NOMO-1 (cell line): ENCODE data around the gene GPR89B.
"Not testable (repeated sequence)": the region's sequence is repeated elsewhere in the genome, so short reads cannot be mapped to it uniquely, and the experiment has no call there.

Source experiments
- DNase-seq, 2 experiments: peaks; one replicate each; lab custom pipeline; 2025; ENCODE audit not compliant: unreplicated experiment in 2 of 2; lab: John Stamatoyannopoulos, UW

The GPR89B gene

DNA sequence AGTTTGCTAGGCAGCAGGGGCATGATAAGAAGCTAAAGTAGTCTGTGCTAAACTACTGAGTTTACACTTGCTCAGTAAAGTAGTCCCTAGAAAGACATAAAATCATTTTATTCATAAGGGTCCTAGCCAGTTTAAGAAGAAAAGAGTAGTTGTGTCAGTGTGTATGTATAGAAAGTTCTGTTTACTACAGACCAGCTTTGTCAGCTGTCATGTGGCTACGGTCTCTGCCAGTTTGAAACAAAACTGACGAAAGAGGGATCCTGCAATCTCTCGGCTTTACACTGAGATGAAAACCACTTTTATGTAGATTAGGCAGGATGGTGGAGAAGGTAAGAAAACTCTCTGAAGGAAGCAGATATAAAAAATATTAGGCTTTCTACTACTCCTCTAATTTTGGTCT, 7.1 kb downstream of the GPR89B start:
- DNase-seq = not testable (repeated sequence)

DNA sequence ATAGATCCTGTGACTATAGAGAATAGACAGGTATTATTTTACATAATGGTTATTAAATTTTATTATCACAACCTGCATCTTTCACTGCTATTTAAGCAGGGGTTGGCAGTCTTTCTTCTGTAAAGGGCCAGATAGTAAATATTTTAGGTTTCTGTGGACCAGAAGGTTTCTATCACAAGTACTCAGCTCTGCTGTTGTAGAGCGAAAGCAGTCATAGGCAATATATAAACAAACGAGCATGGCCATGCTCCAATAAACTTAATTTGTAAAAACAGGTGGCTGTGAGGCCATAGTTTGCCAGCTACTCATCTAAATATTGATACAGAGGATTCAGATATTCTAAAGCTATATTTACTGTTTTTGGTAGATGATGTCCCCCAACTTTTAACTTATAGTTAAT, 12.2 kb downstream of the GPR89B start:
- DNase-seq = not testable (repeated sequence)

DNA sequence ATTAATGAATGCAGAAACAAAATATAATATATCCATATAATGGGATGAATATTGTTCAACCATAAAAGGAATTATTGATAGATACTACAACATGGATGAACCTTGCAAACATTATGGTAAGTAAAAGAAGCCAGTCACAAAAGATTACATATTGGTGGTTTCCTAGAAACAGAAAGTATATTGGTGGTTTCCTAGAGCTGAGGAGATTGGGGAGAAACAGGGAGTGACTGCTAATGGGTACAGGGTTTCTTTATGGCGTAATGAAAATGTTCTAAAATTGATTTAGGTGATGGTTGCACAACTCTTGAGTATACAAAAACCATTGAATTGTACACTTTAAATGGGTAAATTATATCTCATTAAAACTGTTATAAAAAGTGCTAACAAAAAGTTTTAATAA, 14.3 kb downstream of the GPR89B start:
- DNase-seq = not testable (repeated sequence)

DNA sequence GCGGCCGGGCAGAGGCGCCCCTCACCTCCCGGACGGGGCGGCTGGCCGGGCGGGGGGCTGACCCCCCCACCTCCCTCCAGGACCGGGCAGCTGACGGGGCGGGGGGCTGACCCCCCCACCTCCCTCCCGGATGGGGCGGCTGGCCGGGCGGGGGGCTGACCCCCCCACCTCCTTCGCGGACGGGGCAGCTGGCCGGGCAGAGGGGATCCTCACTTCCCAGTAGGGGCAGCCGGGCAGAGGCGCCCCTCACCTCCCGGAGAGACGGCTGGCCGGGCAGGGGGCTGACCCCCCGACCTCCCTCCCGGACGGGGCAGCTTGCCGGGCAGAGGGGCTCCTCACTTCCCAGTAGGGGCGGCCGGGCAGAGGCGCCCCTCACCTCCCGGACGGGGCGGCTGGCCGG, 21.3 kb downstream of the GPR89B start:
- not testable (repeated sequence) for DNase-seq

DNA sequence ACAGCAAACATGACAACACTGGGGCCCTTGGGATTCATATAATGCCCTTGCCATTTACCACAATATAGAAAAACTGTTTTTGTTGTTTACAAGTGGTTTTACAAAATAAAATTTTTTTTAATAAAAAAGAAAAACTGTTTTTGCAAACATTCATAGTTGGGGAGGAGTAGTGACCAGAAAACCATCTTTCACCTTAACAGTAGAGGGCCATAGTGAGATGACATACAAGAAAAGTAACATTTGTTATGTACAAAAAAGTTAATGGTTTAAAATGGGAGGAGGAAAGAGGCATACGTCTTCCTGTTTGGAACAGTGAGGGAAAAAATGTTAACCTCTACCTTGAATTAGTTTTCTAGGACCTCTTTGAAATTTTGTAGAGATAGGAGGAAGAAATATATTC, 30.7 kb downstream of the GPR89B start:
- not testable (repeated sequence) for DNase-seq

DNA sequence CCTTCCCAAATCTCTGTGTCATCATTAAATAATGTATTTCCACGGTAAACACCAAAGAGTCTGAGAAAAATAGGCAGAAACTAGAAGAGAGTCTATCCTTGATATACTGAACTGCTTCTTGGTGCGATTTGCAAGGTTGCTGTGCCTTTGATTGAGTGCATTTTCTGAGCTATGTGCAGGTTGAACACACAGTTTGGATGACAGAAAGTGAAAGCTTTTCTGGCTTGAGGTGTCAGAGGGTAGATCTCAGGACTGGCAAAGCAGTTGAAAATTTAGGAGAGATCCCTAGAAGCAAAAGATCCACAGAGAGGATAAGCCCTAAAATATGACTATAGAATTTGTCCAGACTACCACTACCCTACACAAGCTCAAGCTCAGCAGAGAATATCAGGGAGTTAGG, 31.5 kb downstream of the GPR89B start:
- DNase-seq = not testable (repeated sequence)

DNA sequence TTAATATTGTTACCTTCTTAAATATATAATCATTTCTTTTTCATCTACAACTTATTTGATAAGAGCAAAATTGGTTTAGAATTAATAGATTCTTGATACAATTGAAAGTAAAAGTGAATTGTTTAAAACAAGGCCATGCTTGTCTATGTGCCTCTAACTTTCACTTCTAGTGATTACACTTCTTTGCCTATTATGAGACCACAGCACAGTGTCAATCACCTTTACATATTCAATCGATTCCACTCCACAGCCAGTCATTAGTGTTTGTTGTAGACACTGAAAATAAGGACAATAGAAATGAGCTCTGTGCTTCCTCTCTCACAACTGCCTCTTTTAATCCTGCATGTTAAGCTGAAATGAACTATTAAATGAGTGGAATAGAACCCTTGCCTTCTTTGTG, 36.4 kb downstream of the GPR89B start:
- not testable (repeated sequence) for DNase-seq

DNA sequence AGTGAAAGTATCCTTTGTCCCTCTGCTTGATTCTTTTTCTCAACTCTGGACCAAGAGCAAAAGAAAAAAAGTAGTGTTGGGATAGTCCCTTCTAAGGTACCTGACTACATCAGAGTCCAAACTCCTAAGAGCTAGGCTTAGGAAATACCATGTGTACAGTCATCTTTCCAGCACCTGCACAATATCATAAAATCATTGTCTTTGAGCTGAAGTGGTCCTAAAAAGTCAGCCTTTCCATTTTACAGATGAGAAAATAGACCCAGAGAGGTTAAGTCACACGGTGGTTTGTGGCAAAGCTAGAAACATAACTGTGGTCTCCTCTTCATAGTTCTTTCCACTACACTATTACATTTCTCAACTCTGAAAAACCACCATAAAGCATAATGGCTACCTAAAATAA, 38.4 kb downstream of the GPR89B start:
- DNase-seq = not testable (repeated sequence)

DNA sequence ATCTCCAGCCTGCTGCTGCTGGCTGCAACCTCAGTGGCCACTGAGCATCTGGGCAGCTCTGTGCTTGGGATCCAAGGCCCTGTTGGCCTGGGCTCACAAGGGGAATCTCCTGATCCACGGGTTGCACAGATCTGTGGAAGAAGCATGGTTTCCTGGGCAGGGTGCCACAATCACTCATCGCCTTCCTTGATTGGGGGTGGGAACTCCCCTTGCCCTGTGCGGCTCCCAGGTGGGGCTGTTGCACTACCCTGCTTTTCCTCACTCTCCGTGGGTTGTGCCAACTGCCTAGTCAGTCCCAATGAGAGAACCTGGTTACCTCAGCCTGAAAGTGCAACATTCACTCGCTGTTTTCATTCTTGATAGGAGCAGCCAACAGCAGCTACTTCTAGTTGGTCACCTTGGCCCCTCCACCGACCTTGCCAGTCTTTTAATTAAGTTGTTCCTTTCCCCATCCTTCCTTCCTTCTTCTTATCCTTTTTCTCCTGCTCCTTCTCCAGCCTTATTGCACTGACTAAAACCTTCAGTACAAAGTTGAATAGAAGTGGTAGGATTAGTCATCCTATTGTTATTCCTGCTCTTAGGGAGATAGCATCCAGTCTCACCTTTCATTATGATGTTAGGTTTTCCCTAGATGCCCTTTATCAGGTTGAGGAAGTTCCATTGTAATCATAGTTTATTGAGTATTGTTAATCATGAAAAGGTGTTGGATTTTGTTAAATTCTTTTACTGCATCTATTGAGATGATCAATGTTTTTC, 50.9 kb downstream of the GPR89B start:
- not testable (repeated sequence) for DNase-seq

DNA sequence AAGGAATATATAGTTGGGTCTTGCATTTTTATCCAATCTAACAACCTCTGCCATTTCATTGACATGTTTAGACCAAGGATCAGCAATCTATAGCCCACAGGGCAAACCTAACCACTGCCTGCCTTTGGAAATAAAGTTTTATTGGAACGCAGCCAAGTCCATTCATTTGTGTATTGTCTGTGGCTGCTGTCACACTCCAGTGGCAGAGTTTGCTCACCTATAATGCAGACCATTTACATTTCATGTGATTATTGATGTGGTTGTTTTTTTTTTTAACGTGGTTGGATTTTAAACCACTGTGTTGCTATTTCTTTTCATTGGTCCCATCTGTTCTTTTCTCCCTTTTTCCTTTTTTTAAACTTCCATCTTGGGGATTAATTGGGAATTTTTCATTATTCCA, 57.2 kb downstream of the GPR89B start:
- DNase-seq = not testable (repeated sequence)

DNA sequence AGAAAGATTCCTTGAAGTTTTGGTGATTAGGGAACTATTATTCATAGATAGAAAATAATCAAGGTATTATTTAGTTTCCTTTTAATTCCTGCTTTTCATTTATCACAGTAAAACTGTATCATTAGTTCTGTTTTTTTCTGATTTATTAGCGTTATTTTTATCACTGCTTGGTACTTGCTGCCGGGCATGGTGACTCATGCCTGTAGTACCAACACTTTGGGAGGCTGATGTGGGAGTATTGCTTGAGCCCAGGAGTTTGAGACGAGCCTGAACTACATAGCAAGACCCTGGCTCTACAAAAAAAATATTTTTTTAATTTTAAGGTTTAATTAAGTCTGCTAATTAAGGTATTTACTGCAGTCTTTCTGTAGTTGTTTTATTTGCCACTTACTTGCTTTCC, 59.7 kb downstream of the GPR89B start:
- not testable (repeated sequence) for DNase-seq

DNA sequence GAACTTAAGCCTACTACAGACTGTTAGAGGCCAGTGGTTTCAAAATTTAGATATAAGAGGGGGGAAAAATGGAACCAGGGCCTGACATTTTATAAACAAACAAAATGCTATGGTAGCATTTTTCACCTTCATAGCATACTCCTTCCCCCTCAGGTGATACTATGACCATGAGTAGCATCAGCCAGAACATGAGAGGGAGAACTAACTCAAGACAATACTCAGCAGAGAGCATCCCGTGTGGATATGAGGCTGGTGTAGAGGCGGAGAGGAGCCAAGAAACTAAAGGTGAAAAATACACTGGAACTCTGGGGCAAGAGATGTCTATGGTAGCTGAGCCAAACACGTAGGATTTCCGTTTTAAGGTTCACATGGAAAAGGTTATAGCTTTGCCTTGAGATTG, 64.7 kb downstream of the GPR89B start:
- not testable (repeated sequence) for DNase-seq

DNA sequence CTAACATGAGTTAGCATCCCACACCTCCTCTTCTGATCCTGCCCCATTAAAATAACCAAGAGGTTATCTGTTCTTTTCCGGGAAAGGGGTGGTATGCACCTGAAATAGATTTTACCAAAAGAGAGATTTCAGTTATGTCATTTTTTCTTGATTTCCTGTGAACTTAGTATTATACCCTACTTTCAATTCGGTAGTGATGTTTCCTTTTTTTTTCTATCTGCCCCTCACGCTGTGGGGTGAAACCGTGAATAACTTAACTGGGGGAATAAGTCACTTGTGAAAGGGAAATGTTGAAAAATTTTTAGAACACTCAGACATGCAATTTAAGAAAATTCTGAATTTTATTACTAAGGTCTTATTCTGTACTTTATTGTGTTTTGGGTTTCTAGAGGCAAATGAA, 65.2 kb downstream of the GPR89B start:
- DNase-seq = not testable (repeated sequence)

DNA sequence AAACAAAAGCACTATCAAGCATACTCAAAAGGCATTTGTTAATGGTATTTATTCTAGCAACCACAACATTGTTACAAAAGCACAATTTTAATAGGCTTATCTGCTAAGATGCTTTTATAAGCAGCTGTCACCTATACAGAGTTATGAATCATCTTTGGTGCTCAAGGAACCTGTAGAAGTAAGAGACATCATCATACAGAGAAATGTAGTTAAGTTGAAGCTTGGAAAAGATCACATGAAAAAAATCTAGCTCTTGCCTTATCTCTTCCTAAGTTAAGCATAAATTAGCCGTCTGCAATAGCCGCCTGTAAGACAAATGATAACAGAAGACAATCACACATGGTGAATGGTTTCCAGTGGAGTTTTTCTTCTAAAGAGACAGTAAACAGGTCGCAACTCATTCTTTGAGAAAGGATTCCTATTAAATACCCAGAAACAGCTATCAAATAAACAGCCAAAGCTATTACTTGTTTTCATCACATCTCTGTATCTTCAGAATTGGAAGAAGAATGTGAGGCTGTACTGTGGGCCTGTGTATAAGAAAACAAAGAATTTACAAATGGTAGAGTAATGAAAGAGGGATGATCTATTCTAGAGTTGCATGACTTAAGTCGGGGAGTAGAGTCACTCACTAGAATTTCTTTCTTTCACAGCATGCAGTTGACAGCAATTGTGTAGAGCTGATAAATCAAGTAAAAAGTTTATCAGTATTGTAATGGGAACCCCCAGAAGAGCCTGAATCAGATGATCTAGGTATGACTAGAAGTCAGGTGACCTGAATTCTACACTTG, 65.8 kb downstream of the GPR89B start:
- not testable (repeated sequence) for DNase-seq

DNA sequence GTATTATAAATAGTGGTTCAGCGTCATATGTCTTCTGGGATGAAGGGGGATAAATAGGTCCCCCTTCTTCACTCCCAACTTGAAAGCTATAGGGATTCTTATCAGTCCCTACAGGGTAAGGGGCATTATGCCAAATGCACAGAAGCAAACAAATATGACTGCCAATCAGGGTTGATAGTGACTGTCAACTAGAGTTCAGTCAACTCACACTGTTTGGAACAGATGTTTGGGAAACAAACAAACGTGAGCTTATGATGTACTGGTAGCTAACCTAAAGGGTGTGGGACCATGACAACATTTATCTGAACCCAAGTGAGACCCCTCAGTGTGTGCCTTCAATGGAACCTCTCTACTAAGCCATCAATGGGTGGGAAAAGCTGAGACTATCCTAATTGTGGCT, 67.9 kb downstream of the GPR89B start:
- not testable (repeated sequence) for DNase-seq

DNA sequence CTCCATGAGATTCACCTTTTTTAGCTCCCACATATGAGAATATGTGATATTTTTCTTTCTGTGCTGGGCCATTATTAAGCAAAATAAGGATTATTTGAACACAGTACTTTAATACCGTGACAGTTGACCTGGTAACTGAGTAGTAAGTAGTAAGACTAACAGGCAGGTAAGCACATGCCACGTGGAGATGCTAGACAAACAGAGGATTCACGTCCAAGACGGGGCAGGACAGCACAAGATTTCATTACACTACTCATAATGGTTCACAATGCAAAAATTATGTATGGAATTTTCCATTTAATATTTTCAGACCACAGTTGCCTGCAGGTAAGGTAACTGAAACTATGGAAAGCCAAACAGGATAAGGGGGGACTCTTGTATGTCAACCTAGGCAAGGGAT, 79.5 kb downstream of the GPR89B start:
- DNase-seq = not testable (repeated sequence)

DNA sequence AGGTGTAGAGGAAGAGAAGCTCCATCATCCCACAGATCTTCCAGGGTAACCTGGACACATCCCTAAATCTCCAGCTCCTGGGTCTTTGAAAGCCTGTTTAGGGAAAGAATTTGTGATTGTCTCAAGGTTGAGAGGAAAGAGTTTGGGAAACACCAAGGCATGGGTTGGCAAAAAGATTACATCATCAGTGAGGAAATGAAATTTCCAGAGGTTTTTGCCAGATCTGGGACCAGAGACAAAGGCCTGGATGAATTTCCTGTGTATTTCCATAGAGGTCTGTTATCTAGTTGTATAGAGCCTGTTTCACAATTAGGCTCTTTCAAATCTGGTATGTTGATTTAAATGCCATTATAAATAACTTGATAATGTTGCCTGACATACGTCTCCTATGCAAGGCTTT, 82.3 kb downstream of the GPR89B start:
- DNase-seq = no peak

DNA sequence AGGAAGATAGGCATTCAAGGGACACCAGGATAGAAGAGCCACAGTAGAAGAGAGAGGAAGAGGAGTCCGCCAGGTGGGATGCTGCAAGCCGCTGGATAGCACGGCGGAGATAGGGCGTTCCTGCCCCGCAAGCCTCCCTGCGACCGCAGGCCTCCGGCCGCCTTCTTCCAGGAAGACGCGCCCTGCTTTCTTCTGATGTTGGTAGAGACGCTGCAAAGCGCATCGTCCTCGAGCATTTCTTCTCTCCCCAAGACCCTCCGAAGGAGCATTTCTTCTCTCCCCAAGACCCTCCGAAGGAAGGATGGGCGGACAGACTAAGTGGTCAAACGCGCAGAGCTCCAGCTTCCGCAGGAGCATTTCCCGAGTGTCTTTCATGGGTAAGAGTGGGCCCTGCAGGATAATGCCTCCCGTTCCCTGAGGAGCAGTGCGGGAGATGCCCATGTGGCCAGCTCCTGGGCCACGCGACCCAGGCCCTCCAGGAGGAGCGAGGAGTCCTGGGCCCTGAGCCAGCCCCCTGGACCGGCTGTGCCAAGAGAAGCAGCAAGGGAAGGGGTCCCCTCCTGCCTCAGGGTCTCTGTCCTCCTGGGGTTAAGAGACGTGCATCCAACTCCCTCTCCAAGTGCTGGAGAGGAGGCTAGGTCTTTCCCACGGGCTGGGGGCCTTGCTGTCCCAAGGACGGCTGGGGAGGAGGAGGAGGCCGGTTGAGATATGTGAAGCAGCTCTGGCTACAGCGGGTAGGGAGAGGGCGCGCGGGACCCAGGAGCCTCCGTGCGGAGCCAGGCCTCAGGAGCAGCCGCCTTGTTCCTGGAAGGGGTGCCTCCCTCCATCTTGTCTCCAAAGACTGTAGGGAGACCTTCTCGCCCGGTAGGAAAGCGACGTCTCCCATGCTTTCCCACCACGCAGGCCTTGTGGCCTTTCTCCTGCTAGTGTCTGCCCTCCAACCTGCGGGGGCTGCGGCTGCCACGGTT, 85.2 kb downstream of the GPR89B start:
- not testable (repeated sequence) for DNase-seq

DNA sequence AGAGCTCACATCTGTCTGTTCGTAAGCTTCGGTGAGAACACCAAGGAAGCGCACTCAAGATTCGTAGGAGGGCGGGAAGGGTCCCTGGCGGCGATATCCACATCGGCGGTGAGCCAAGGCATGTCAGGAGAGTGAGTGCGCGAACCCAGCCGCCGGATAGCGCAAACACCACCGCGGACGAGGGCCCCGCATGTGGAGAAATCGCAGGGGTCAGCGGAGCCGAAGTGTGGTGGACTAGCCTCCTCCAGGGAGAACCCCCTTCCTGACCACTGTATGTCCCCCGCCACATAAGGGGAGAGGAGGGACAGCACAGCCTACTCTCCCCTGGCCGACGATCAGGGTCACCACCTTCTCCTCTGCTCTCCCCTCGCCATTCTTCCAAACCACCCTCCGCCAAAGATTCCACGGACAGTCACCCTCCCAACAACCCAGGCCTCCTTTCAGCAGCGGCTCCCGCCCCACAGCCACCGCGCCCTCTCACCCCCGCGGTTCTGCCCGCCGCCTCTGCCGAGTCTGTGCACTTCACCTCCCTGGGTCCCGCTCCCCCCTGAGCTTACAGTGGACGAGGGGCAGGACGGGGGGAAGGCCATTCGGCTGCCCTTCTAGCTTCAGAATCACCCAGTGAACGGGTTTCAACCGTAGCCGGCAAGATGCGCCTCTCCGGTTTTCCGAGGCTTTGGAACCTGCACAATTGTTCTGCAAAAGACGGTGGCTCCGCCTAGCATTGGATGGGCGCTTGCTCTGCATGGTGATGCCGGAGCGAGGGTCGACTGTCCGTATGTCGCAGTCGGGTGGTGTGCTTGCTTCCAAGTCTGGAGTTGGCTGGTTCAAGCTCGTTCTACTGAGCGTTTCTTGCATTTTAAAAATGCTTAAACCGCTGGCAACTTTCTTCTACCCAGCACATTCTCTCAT, 86.3 kb downstream of the GPR89B start:
- not testable (repeated sequence) for DNase-seq

DNA sequence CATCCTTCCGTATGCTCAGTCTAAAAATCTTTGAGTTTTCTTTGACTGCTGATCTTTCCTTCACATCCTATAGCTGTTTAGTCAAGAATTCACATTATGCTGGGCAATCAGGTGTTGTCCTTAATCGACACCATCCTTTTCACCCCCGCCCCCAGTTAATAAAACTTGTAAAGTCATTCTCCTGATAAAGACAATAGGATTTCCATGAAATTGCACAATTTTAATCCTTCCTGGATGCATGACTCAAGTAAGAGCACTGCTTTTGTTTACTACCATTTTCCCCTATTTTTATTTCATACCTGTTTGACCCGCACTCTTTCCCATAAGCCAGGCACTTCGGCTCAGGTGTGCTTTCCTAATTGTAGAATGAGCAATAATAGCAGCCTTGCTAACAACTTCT, 96.7 kb downstream of the GPR89B start:
- not testable (repeated sequence) for DNase-seq
